Suprapubic skin (tissue), 3 donors: ENCODE data around the gene TBX5.

Experiments used
- EP300 ChIP-seq: sonication (generic); formaldehyde crosslinking; IDR thresholded peaks from one replicate; pipeline ENCODE4 v1.6.1; 2017; ENCODE audit warnings: antibody characterized with exemption
- TF ChIP-seq, protein P1 (sequence below), 2 donors: fragments of 200-600 bp in 1 of 2; fragments of 450-650 bp in 1 of 2; sonication (generic) in 1 of 2; IDR thresholded peaks; one replicate each; pipeline ENCODE4 v1.5.1; 2016 to 2019; ENCODE audit warnings: antibody characterized with exemption in 2 of 2, mild to moderate bottlenecking in 1 of 2, moderate library complexity in 1 of 2

DNA sequence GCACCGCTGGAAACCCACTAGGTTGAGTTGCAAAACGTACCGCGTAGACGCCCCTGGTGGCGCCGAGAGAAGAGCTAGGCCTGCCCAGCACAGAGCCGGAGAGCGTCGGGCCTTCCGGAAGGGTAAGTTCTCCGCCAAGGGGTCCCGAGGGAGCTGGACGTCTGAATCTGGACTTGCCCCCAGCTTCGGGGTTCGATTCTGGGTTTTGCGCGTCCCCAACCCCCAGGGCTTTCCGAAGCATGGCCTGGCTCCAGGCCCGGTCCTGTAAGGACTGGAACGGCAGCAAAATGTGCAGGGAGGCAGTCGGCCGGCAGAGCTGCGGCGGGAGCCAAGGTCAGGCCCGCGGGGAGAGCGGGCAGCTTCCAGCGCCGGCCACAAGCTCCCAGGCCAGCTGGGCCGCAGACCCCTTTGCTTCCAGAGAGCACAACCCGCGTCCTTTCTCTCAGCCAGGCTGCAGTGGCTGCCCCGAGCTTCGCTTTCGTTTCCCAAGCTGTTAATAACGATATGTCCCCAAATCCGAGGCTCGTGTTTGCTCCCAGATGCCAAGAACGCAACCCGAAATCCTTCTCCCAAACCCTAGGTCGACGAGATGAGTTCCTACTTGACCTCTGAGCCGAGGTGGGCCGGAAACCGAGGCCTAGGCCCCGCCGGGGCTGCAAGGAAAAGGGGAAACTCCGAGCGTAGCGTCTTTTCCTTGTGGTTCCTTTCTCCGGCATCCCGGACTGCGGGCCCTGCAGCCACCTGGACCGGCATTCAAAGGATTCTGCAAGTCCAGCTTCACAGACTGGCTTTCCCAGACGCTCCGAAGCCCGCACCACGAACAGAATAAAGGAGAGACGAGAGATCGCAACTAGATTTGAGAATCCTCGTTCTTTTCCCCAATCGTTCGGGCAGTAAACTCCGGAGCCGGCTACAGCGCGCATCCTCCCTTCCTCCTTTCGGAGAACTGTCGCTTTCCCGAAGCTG lies 3.2 kb upstream of the TBX5 start:
- TF ChIP-seq, protein P1, sequence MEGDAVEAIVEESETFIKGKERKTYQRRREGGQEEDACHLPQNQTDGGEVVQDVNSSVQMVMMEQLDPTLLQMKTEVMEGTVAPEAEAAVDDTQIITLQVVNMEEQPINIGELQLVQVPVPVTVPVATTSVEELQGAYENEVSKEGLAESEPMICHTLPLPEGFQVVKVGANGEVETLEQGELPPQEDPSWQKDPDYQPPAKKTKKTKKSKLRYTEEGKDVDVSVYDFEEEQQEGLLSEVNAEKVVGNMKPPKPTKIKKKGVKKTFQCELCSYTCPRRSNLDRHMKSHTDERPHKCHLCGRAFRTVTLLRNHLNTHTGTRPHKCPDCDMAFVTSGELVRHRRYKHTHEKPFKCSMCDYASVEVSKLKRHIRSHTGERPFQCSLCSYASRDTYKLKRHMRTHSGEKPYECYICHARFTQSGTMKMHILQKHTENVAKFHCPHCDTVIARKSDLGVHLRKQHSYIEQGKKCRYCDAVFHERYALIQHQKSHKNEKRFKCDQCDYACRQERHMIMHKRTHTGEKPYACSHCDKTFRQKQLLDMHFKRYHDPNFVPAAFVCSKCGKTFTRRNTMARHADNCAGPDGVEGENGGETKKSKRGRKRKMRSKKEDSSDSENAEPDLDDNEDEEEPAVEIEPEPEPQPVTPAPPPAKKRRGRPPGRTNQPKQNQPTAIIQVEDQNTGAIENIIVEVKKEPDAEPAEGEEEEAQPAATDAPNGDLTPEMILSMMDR (IDR thresholded peaks at IDR 0.05) = no peak
- no peak for TF ChIP-seq EP300
